NCI-H1436 treated with DMSO at 0.1 percent for 48 hours (cell line): ENCODE data around the gene TBXAS1.

ENCODE experiments used
- DNase-seq: peaks from one replicate; lab custom pipeline; 2025; lab: John Stamatoyannopoulos, UW

TBXAS1 gene

GRCh38 chr7:139982927-139983920 lies 154.2 kb downstream of the TBXAS1 start:
- no peak for DNase-seq

GRCh38 chr7:139984642-139985539 lies 155.8 kb downstream of the TBXAS1 start:
- no peak for DNase-seq

GRCh38 chr7:139985811-139986210 lies 156.7 kb downstream of the TBXAS1 start:
- DNase-seq: no peak

- no peak for DNase-seq
These were observed 158.8 kb downstream of the TBXAS1 start for GRCh38 chr7:139987691-139988516.

GRCh38 chr7:139989366-139990141 lies 160.5 kb downstream of the TBXAS1 start:
- no peak for DNase-seq

GRCh38 chr7:139990142-139990535 lies 161.1 kb downstream of the TBXAS1 start:
- DNase-seq: no peak

GRCh38 chr7:139990571-139991268 lies 161.7 kb downstream of the TBXAS1 start:
- DNase-seq: no peak

- no peak for DNase-seq
These were observed 162.2 kb downstream of the TBXAS1 start for GRCh38 chr7:139991269-139991666.

GRCh38 chr7:139991911-139992310 lies 162.8 kb downstream of the TBXAS1 start:
- DNase-seq: no peak

- no peak for DNase-seq
These were observed 163.4 kb downstream of the TBXAS1 start for GRCh38 chr7:139992353-139993044.

- no peak for DNase-seq
These were observed 164.1 kb downstream of the TBXAS1 start for GRCh38 chr7:139993169-139993568.

GRCh38 chr7:139993592-139993991 lies 164.5 kb downstream of the TBXAS1 start:
- no peak for DNase-seq

GRCh38 chr7:139994356-139994755 lies 165.3 kb downstream of the TBXAS1 start:
- no peak for DNase-seq

- DNase-seq: no peak
These were observed 166.2 kb downstream of the TBXAS1 start for GRCh38 chr7:139995017-139995915.

GRCh38 chr7:139998572-139998971 lies 169.5 kb downstream of the TBXAS1 start:
- no peak for DNase-seq

GRCh38 chr7:139999516-139999915 lies 170.5 kb downstream of the TBXAS1 start:
- no peak for DNase-seq

GRCh38 chr7:140000666-140001268 lies 171.7 kb downstream of the TBXAS1 start:
- no peak for DNase-seq

- DNase-seq: no peak
These were observed 174.9 kb downstream of the TBXAS1 start for GRCh38 chr7:140003913-140004382.
